ENCODE measurements around the gene TBX2.

DNA sequence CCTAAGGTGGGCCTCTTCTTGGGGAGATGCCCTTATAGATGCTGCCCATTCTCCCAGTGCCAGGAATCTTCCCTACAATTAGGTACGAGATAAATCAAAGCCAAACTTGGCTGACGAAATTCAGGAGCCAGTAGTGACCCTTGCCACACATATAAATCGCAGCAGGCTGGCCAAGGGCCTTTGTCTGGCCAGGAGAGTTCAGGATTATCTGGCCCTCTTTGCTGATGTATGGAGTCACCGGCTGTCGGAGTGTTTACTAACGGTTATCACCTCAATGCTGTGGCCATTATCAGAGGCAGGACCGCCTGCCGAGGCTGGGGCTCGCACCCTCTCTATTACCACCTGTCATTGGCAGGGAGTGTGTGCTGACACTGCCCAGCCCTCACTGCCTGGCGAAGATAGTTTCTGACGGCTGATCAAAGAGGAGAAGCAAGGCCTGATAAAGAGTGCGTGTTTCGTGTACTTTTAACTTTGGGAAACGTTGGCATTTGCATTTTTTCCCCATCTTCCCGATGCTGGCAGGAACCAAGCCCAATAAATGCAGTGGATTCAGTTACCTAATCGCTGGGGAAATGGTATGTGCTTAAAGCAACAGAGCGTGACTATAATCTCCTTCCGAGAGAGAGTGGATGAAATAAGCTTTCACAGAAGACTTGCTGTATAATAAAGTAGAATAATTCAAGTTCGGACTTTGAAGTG, 32.8 kb upstream of the TBX2 start:
- TF ChIP-seq CTCF (conservative IDR thresholded peaks at IDR 0.05; ENCODE audit: low read depth, low read length) (no peak), EZH2 (IDR thresholded peaks at IDR 0.05; ENCODE audit: borderline replicate concordance, low read depth, low read length, poor library complexity, severe bottlenecking) (no peak)

All from A673 (cell line).